ENCODE data around the gene ITPA.

Gene ITPA

DNA sequence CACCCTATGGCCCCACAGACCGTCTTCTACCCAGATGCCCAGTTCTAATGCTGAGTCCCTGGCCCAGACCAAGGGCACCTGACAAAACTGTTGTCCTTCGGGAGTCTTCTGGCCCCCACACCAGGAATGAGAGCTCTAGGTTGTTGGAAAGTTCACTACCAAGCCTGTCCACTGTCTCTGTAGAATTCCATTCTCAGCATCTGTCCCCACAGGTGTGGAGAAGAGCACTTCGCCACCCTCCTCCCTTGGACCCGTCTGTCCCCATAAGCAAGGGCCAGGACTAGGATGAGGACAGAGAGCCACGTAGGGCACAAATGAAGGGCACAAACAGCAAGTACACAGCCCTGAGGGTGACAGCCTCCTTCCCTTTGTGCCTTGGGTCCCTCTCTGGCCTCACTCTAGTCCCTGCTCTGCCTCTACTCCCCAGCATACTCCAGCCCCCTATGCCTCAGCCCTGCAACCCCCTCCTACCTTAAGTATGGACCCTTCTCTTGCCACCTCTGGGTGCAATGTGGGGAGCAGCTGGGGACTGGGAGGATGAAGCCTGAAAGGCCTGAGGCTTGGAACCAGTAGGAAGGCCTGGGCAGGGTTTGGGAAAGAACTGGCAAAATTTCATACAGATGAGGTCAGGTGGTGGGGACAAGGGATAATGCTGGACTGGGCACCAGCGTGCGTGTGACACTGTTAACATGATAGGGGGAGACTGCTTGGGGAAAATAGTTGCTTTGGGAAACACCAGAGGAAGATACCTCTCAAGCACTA, 40.3 kb upstream of the ITPA start:
- H3K36me3 ChIP-seq (ENCODE audit: insufficient read depth, insufficient read length, low read length): peaks cover 13% of the 10 kb centered on the region
- H3K4me3 ChIP-seq (ENCODE audit: insufficient read length, low read depth): no peak overlapping the region
- no peak for DNase-seq (ENCODE audit: low read depth, low spot score)
- peaks cover 18% of the 10 kb centered on the region for H3K4me1 ChIP-seq (ENCODE audit: insufficient read depth, insufficient read length)
- peaks cover 5% of the 10 kb centered on the region for H3K27me3 ChIP-seq (ENCODE audit: insufficient read depth, insufficient read length)
- TF ChIP-seq YY1 (IDR thresholded peaks at IDR 0.05; ENCODE audit: insufficient read depth, insufficient read length) (no peak), SUZ12 (IDR thresholded peaks at IDR 0.05; ENCODE audit: extremely low read depth, insufficient read depth, insufficient read length) (no peak), ZNF274 (IDR thresholded peaks at IDR 0.05; ENCODE audit: low read depth, low read length) (no peak)
- no peaks in the 10 kb centered on the region for H3K9me3 ChIP-seq (ENCODE audit: insufficient read depth, low read length)
- H3K9ac ChIP-seq (ENCODE audit: insufficient read length, low read depth): no peak overlapping the region

- Histone ChIP-seq H3K36me3 (ENCODE audit: insufficient read depth, insufficient read length, low read length) (no peaks in the 10 kb centered on the region), H3K9me3 (ENCODE audit: insufficient read depth, low read length) (no peaks in the 10 kb centered on the region), H3K4me1 (ENCODE audit: insufficient read depth, insufficient read length) (peaks cover 18% of the 10 kb centered on the region), H3K27me3 (ENCODE audit: insufficient read depth, insufficient read length) (peaks cover 5% of the 10 kb centered on the region), H3K4me3 (ENCODE audit: insufficient read length, low read depth) (no peak overlapping the region), H3K9ac (ENCODE audit: insufficient read length, low read depth) (peak overlapping the region; percentile 11)
- TF ChIP-seq ZNF274 (IDR thresholded peaks at IDR 0.05; ENCODE audit: low read depth, low read length) (no peak), YY1 (IDR thresholded peaks at IDR 0.05; ENCODE audit: insufficient read depth, insufficient read length) (no peak), SUZ12 (IDR thresholded peaks at IDR 0.05; ENCODE audit: extremely low read depth, insufficient read depth, insufficient read length) (no peak)
- no peak for DNase-seq (ENCODE audit: low read depth, low spot score)
These were observed 37.7 kb upstream of the ITPA start for GRCh38 chr20:3171391-3172125.

GRCh38 chr20:3172126-3172932, 37.0 kb upstream of the ITPA start:
- Histone ChIP-seq H3K9ac (ENCODE audit: insufficient read length, low read depth) (peak overlapping the region; percentile 76), H3K9me3 (ENCODE audit: insufficient read depth, low read length) (no peaks in the 10 kb centered on the region), H3K4me3 (ENCODE audit: insufficient read length, low read depth) (peak overlapping the region; percentile 72), H3K27me3 (ENCODE audit: insufficient read depth, insufficient read length) (peaks cover 5% of the 10 kb centered on the region), H3K36me3 (ENCODE audit: insufficient read depth, insufficient read length, low read length) (no peaks in the 10 kb centered on the region), H3K4me1 (ENCODE audit: insufficient read depth, insufficient read length) (peaks cover 18% of the 10 kb centered on the region)
- DNase-seq (ENCODE audit: low read depth, low spot score): no peak
- no peak for TF ChIP-seq ZNF274 (IDR thresholded peaks at IDR 0.05; ENCODE audit: low read depth, low read length)
- no peak for TF ChIP-seq YY1 (IDR thresholded peaks at IDR 0.05; ENCODE audit: insufficient read depth, insufficient read length)
- no peak for TF ChIP-seq SUZ12 (IDR thresholded peaks at IDR 0.05; ENCODE audit: extremely low read depth, insufficient read depth, insufficient read length)

GRCh38 chr20:3172933-3173609, 36.2 kb upstream of the ITPA start, which contains the start of gene LZTS3:
Gene LZTS3 (minus strand): TSS chr20:3173549. CDS start chr20:3167163, 6,386 bp downstream.
- peak within 1 kb of the TSS; percentile 83 for H3K4me3 ChIP-seq (ENCODE audit: insufficient read length, low read depth)
- H3K27me3 ChIP-seq (ENCODE audit: insufficient read depth, insufficient read length): peaks cover 5% of the 10 kb centered on the region
- peaks cover 19% of the 10 kb centered on the region for H3K4me1 ChIP-seq (ENCODE audit: insufficient read depth, insufficient read length)
- peak; percentile 61 for DNase-seq (ENCODE audit: low read depth, low spot score)
- TF ChIP-seq SUZ12 (IDR thresholded peaks at IDR 0.05; ENCODE audit: extremely low read depth, insufficient read depth, insufficient read length): no peak
- no peak for TF ChIP-seq ZNF274 (IDR thresholded peaks at IDR 0.05; ENCODE audit: low read depth, low read length)
- no peak for TF ChIP-seq YY1 (IDR thresholded peaks at IDR 0.05; ENCODE audit: insufficient read depth, insufficient read length)
- H3K9ac ChIP-seq (ENCODE audit: insufficient read length, low read depth): peak within 1 kb of the TSS; percentile 97
- H3K36me3 ChIP-seq (ENCODE audit: insufficient read depth, insufficient read length, low read length): peaks cover 2% of the 10 kb centered on the region
- H3K9me3 ChIP-seq (ENCODE audit: insufficient read depth, low read length): no peaks in the 10 kb centered on the region

DNA sequence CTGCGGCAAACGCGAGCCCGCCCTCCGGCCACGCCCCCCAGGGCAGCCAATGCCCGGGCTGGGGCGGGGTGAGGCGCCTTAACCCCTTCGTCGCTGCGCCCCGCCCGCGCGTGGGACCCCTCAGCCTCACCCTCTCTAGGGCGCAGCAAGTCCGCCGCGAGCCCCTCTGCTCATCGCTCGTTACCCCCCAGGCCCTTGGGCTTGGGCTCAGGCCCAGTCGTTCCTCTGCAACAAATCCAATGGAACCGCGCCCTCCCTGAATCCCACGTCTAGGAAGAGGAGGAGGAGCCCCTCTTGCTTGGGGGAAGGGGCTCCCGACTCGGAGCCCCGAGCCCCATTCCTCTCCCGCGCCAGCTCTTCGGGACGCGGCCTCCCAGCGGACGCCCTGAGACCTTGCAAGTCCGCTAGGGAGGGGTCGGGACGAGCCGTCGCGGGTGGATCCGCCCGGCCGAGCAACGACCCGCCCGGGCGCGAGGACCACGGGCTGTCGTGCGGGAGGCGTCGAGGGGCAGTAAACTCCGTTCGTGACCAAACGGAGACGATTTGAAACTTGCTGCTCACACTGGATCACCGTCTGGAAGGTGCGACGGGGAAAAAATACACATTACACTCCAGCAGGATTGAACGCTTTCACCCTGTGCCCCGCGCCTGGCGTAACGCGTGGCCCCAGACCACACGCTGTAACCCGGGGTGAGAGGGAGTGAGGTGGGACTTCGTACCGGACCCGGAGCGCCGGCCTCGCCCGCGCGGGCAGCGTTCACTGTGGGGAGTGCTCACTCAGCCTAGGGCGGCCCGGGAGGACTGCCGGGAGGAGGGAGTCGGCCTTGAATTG, 35.5 kb upstream of the ITPA start:
- Histone ChIP-seq H3K36me3 (ENCODE audit: insufficient read depth, insufficient read length, low read length) (peaks cover 3% of the 10 kb centered on the region), H3K9me3 (ENCODE audit: insufficient read depth, low read length) (no peaks in the 10 kb centered on the region), H3K27me3 (ENCODE audit: insufficient read depth, insufficient read length) (peaks cover 4% of the 10 kb centered on the region), H3K4me3 (ENCODE audit: insufficient read length, low read depth) (peak overlapping the region; percentile 83), H3K9ac (ENCODE audit: insufficient read length, low read depth) (peak overlapping the region; percentile 97), H3K4me1 (ENCODE audit: insufficient read depth, insufficient read length) (peaks cover 14% of the 10 kb centered on the region)
- no peak for TF ChIP-seq ZNF274 (IDR thresholded peaks at IDR 0.05; ENCODE audit: low read depth, low read length)
- no peak for TF ChIP-seq YY1 (IDR thresholded peaks at IDR 0.05; ENCODE audit: insufficient read depth, insufficient read length)
- no peak for TF ChIP-seq SUZ12 (IDR thresholded peaks at IDR 0.05; ENCODE audit: extremely low read depth, insufficient read depth, insufficient read length)
- peak; percentile 85 for DNase-seq (ENCODE audit: low read depth, low spot score)
